Hippocampal formation (tissue), 2 donors: ENCODE results near the gene TIRAP.

ENCODE experiments used
- DNase-seq, 2 donors: peaks; one replicate each; lab custom pipeline; 2025; lab: John Stamatoyannopoulos, UW

Gene TIRAP

DNA sequence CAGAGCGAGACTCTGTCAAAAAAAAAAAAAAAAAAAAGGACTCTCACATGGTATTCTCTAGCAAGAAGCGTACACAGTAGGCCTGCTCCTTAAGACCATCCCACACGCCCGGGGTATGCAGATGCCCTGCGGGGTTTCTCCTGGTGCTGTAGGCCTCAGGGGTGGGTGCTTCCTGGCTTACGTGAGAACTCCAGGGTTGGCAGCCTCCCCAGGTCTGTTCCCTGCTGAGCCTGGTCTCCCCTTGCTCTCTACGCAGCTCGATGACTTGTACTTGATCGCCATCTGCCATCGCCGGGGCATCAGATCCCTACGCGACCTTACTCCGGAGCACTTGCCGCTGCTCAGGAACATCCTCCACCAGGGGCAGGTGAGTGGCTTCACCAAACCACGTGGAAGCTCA is 60.2 kb downstream of the TIRAP start:
- no peak for DNase-seq
